NCI-H526 (cell line): ENCODE results near the gene ARL16.

Experiments
- DNase-seq, 2 experiments: peaks; one replicate each; lab custom pipeline; 2025; lab: John Stamatoyannopoulos, UW

The ARL16 gene, protein sequence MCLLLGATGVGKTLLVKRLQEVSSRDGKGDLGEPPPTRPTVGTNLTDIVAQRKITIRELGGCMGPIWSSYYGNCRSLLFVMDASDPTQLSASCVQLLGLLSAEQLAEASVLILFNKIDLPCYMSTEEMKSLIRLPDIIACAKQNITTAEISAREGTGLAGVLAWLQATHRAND

DNA sequence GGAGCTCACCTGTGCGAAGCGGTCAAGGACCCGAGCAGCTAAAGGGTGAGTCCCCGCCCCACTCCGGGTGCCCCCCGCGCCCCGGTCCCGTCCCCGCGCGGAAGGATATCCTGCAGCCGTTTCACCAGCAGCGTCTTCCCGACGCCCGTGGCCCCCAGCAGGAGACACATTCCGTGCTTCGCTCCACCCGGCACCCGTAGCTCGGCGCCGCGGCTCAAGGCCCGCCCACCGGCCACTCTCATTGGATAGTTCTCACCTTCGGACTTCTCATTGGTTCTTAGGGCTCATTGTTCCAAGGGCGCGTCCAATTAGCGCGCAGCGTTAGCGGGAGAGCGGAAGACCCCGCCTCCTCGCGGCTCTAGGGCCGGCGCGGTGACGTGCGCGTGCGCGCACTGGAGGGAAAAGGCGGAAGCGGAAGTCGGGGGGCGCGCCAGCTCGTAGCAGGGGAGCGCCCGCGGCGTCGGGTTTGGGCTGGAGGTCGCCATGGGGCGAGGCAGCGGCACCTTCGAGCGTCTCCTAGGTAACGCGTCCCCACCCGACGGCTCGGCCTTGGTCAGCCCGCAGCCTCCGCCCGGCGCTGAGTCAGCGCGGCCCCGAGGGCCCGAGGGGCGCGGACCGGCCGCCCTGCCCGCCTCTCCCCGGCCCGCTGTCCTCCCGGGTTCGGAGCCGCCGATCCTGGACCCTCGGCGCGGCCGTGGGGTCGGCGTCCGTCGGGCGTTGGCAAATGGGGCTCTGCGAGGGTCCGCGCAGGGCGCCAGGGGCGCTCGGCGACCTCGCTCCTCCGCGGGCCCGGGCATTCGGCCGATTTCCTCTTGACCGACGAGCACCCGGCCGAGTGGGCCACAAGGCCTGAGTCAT is at the start of gene ARL16, which contains the start of gene HGS:
Gene ARL16, minus strand, starts transcription at position 214 of the 858 bp plus-strand sequence. Its CDS starts 44 bp downstream, at position 170.
Gene HGS, plus strand, starts transcription at position 428 of the 858 bp plus-strand sequence. Its CDS starts 56 bp downstream, at position 484.
- peak; percentile 97 to 99 for DNase-seq

DNA sequence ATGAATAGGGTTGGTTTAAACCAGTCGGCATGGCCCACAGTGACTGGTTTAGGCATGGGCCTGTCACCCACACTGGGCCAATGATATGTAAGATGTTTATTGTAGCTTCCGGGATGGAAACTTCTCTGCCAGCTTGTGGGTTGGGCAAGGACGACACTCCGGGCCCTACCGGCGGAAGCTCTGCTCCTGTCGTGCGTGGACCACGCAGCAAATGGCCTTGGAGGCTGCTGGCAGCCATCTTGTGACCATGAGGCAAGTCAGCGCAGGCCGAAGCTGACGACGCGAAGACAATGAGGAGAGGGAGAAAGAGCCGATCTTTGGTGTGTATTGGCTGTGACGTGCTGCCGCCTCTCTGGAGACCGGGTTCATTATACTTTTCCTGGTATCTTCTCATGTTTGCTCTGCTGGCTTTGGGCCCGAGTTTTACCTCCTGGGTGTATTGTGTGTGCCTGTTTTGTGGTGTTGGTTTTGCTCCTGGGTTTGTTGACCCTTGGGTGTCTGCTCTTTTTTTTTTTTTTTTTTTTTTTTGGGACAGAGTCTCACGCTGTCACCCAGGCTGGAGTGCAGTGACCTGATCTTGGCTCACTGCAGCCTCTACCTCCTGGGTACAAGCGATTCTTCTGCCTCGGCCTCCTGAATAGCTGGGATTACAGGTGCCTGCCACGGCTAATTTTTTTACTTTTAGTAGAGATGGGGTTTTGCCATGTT is 43.9 kb upstream of the ARL16 start:
- no peak for DNase-seq

DNA sequence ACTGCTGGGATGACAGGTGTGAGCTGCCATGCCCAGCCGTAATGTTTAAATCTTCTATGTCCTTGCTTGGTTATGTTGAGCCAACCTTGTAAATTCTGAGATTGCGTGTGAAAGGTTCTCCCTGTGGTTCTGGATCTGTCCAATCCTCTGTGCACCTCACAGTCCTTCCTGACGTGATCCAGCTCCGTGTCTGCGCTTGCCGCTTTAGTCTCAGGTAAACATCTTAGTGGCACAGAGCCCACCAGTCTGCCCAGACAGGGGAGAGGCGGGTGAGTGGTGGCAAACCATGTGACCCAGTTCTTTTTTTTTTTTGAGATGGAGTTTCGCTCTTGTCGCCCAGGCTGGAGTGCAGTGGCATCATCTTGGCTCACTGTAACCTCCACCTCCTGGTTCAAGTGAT is 42.4 kb upstream of the ARL16 start:
- DNase-seq, result no peak

DNA sequence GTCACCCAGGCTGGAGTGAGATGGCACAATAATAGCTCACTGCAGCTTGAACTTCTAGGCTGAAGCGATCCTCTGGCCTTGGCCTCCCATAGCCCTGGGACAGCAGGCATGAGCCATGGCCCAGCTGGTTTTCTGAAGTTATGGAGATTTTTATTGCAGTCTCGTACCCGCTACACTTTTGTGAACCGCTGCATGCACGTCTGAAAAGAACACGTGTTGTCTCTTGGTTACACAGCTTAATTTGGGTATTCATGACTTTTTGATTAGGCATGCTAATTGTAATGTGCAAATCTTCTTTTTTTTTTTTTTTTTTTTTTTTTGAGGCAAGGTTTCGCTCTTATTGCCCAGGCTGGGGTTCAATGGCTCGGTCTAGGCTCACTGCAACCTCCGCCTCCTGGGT is 41.8 kb upstream of the ARL16 start:
- DNase-seq, result peak; percentile 54 to 60

DNA sequence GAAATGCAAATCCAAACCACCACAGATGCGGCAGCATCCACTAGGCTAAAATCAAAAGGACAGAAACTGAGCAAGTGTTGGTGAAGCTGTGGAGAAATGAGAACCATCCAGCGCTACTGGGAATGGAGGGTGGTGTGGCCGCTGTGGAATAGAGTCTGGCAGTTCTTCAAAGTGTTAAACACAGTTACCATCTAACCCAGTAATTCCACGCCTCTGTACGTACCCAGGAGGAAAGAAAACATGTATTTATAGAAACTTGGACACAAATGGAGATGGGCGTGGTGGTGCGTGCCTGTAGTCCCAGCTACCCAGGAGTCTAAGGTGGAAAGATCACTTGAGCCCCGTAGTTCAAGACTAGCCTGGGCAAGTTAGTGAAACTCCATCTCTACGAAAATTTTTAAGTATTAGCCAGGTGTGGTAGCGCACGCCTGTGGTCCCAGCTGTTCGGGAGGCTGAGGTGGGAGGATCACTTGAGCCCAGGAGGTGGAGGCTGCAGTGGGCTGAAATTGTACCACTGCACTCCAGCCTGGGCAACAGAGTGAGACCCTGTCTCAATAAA is 40.1 kb upstream of the ARL16 start:
- peak in 1 of 2 experiments; percentile 53 for DNase-seq

DNA sequence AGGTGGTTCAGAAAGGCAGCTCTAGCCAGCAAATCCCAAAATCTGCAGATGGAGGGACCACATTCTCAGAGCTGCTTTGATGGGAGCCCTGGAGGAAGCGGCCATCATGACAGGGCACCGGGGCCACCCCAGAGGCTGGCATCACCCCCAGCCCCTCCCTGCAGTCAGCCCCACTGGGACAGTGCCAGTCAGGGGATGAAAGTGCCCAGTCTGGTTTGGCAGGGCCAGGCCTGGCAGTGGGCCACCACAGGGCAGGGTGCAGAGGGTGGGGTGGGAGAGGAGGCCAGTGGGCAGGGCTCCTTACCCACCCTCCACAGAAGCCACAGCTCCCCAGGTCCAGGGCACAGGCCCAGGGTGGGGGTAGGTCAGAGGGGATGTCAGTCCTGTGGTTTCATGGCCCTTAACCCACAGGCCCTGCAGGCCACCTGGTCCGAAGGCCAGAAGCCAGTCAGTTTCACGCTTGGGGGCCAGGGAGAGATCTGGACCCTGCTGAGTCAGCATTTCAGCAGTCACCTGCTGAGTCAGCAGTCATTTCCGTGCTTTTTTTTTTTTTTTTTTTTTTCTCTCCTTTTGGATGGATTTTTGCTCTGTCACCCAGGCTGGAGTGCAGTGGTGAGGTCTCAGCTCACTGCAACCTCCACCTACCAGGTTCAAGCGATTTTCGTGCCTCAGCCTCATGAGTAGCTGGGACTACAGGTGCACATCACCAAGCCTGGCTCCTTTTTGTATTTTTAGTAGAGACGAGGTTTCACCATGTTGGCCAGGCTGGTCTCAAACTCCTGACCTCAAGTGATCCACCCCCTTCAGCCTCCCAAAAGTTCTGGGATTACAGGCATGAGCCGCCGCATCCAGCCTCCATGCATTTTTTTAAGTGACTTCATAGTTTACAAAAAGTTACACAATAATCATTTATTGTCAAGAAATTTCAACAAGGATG is 38.9 kb upstream of the ARL16 start:
- DNase-seq, result no peak

DNA sequence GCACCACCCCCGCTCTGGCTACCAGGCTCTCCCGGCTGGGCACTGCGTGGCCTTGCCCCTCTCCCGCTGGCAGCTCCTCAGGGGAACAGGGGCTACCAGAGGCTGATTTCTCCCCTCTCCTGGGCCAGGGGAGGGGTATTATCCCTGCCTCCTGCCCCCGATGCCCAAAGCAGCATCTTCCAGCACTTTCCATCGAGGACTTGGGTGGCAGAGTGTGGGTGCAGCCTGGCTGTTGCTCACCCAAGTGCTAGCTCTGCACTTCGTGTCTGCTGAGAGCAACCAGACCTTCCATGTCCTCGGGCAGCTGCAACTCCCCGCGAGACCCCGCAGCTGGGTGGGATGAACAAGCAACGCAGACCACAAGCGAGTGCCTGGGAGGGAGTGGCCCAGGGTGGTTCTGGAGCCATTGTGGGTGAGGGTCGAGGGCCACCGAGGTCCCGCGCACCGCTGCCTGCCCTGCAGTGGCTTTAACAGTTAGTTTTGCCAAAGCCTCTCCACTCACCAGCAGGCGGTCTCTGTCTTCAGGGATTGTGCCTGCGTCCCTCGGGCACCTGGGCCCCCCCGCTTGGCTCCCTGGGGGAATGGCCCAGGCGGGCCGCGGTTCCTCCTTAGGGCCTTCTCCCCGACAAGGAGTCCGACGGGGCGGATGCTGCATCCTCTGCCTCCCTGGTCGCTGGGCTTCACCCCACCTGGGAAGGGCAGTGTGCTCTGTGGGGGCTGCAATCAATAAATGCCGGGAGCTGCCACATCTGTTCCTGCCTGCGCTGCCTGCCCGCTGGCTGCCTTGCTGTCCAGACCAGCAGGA is 36.9 kb upstream of the ARL16 start:
- DNase-seq, result no peak

DNA sequence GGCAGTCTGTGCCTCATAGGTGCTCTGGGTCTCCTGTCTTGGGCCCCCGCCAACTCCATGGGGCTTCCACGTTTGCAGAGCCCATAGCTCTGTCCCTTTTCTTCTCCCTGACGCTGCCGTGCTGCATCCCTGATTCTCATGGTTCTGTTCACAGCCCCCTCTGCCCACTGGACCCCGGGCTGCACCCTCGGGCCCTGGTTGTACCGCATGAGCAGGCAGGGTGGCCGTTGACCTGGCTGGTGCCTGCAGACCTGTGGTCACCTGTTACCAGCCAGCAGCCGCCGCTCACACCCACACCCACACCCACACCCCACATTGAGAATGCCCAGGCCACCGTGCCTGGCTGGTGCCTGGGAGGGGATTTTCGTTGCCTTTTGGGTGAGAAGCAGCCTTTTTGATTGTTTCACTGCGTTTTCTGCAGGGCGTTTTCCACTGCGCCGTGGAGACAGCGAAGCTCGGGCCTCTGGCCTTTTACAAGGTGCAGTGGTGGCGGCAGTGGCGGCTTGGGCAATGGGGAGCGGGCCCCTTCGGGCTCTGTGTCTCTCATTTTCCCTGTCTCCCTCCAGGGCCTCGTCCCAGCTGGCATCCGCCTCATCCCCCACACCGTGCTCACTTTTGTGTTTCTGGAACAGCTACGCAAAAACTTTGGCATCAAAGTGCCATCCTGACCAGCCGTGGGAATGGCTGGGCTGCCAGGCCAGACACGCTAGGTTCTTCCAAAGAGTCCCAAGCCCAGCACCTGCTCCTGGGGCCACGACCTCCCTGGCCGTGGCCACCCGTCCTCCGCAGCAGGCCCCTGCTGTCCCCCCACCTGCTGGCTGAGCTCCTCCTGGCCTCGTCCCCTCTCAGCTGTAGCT is 36.0 kb upstream of the ARL16 start:
- no peak for DNase-seq

DNA sequence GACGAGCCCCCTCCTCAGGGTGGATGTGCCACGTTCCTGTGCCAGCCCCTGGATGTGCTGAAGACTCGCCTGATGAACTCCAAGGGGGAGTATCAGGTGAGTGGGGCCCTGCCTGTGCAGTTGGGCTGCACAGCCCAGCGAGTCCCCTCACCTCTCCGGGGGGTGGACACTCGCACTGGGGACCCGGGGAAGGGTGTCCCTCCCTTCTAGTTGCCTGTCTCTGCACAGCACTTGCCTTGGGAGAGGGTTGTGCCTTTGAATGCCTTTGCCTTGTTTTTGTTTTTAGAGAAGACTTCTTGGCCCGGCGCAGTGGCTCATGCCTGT is 34.1 kb upstream of the ARL16 start:
- no peak for DNase-seq

DNA sequence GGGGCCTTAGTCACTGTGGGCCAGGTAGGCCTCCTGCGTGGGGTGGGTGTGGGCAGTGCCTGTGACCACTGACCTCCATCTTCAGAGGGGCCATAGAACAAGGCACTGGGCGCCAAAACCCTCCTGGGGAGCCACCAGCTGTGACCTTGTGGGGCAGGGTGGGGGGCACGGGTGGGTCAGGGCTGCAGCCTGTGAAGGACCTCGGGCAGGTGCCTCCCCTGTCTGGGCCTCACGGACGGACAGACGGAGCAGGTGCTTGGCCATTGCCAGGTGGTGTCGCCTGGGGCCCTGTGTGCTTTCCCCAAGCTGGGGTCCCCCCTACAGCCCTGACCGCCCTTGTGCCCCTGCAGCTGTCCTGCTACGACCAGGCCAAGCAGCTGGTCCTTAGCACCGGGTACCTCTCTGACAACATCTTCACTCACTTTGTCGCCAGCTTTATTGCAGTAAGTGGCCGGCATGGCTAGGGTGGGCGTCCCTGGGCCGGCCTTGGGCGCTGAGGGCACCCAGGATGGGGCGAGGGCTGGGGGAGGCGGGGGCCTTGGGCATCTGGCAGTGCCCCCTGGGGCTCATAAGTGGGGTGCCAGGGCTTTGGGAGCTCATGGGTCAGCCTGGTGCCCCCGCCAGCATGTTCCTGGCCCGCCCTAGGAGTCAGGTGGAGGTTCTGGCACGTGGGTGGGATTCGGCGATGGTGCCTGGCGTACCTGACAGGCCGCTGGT is 33.6 kb upstream of the ARL16 start:
- no peak for DNase-seq

DNA sequence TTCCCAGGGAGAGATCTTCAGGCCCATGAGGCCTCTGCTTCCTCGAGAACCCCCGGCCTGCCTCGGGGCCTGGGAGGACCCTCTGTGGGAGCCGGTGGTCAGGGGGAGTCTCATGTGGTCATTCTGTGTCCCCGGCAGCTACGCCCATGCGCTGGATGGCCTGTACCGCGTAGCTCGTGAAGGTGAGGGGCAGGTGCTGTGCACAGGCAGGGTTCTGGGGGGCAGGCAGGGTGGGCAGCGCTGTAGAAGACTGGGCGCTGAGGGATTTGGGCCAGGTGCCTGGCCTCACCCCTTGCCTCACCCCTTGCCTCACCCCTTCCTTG is 33.0 kb upstream of the ARL16 start:
- DNase-seq, result no peak

DNA sequence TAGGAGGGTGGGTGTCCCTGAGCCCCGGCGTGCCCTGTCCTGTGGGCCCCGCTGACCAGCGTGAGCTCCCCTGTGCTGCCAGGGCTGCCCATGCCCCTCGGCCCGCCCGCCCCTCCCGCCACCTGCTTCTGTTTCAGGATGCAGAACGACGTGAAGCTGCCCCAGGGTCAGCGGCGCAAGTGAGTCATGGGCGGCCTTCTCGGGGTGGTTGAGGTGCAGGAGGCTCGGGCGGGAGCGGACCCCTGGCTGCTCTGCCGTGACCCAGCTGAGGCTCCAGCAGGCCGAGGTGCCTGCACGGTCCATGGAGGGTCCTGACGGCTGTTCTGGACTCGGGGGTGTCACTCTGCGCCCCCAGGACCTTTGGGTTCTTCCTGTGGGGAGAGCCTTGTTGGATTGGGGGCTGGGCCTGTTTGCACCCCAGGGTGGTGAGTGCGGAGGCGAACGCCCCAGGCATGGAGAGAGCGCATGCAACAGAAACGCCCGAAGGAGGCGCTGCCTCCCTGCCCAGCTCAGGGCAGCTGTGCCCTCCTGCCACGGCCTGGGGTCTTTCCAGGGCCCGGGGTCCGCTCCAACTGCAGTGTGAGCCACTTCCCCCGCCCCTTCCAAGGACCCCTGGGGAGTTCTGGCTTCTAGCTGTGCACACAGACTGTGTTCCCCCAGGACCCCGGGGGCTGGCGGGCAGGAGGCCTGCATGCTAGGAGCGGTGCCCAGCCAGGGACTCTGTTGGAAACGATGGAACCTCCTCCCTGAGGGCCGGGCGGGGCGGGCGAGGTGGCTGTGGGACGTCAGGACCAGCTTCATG is 32.5 kb upstream of the ARL16 start:
- no peak for DNase-seq

DNA sequence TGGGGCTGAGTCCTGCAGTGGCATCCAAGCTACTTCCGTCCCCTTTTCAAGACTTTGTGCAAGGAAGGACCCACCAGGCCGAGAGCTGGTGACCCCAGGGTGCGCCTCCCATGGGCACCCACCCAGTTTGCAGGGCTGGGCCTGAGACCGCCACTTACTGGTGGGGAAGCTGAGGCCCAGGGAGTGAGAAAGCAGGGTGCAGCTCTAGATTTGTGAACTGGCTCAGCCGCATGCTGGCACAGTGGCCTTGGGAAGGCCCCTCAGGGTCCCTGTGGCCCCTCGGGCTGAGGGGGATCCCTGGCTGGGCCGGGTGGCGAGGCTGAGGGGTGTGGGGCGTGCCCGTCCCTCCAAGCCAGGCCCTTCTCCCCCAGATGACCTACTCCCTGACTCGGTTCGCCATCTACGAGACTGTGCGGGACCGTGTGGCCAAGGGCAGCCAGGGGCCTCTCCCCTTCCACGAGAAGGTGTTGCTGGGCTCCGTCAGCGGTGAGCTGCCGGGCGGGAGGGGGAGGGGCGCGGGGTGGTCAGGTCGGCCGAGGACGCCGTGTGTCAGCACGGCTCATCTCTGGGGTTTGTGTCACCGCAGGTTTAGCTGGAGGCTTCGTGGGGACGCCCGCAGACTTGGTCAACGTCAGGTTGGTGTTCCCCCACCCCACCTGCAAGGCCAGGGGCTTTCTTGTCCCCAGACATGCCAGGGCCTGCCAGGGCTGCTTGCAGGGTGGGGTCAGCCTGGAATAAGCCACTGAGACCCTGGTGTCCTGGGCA is 31.7 kb upstream of the ARL16 start:
- no peak for DNase-seq

DNA sequence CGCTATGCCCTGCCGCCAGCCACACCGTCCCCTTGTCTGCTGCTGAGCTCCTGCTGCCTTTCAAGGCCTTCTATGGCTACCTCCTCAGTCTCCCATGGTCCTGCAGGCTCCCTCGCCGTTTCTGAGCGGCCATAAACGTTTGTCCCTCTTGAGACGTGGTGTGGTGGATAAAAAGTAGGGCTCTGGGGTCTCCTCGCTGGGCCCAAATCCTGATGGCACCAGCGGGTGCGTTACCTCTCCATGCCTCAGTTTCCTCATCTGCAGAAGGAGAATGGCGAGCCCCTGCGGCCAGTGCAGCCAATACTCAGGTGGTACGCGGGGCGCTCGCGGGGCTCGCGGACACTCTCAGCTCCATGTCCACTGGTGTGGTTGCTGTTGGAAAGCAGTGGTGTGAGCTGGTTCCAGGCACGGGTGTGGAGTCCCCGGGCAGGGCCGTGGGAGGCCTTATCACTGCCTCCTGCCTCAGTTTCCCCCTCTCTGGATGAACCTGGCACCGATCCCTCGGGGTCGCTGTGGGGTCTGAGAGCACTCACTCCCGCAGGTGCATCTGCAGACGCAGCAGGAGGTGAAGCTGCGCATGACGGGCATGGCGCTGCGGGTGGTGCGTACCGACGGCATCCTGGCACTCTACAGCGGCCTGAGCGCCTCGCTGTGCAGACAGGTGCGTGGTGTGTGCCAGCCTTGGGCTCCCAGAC is 31.0 kb upstream of the ARL16 start:
- no peak for DNase-seq

DNA sequence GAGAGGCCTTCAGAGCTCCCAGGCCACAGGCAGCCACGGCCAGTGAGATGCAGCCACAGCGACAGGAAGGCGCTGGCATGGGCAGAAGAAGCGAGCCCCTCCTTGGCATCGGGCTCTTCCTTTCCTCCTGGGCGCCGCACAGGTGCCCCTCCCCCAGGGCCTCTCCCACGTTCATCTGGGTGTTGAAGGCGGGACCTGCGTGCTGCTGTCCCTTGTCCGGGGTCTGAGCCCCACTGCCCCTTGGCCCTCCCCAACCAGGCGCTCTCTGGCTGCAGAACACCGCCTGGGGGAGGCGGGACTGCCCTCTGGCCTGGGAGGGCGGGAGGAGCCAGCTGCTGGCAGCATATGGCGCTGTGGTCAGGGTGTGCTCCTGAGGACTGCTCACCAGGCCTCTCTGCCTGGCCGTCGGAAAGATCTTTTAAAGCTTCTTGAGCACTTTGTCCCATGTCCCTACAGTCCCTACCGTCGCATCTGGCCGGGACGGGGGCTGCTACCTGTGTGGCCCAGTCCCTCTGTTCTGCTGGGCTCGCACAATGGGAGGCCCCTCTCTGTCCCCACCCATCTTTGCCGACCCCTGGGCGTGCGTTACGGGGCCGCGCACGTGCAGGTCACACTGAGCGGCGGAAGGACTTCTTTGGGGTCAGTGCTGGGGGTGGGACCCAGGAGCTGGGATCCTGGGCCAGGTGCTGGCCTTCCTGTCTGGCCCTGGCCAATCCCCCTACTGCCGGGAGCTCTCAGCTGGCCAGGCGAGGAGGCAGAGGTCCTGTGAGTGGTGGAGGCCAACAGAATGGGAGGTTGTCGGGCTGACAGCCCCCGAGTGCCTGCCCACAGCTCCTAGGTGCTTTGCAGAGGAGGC is 30.2 kb upstream of the ARL16 start:
- peak in 1 of 2 experiments; percentile 54 for DNase-seq

DNA sequence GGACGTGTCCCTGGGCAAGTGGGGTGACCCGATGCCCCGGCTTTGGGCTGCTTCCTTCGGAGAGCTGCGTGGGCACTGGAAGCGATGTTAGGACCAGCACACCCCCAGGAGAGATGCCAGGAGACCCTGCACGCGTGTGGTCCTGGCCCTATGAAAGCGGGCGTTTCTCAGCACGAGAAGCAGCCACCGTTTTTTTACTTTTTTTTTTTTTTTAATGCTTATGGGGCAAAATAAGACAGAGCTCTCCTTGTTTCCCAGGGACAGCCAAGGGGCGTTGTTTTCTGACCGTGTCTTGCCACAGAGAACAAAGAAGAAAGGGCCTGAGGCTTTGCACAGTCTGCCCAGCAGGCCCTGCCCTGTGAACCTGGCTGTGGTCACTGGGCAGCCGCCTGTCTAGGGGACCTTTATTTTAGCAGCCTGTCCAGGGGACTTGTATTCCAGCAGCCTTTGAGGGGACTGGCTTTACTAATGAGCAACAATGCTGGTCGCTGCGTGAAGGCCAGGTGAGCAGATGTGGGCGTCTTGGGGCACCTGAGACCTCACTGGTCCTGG is 29.5 kb upstream of the ARL16 start:
- DNase-seq, result no peak
